GM23338 (cell line): ENCODE data around the gene OPRM1. TPM values are rescaled to one million over a fixed set of nuclear protein-coding genes. Genes with fewer than 3 reads are reported as not detected.

Experiments used
- ATAC-seq: fragments of 200-7000 bp; cut with Tn5 transposase; 3 replicates; pipeline ENCODE4 v1.9.1; 2020
- DNase-seq: peaks from one replicate; pipeline ENCODE4 v3.0.0-alpha.2; 2015; ENCODE audit warnings: low spot score
- H2AFZ ChIP-seq: fragments of 200-600 bp; sonication (generic); 2 replicates; pipeline ENCODE4 v1.8.0; 2016; ENCODE audit warnings: antibody characterized with exemption, mild to moderate bottlenecking, moderate library complexity
- H3F3A ChIP-seq: fragments of 200-600 bp; sonication (generic); replicated peaks from 2 replicates; pipeline ENCODE4 v1.8.0; 2017; ENCODE audit warnings: antibody characterized with exemption, mixed run types, low read depth
- H3K27ac ChIP-seq: fragments of 200-600 bp; sonication (generic); 2 replicates; pipeline ENCODE4 v1.6.1; 2016; ENCODE audit warnings: low read depth
- H3K27me3 ChIP-seq: fragments of 200-600 bp; sonication (generic); 2 replicates; pipeline ENCODE4 v1.8.0; 2016; ENCODE audit warnings: mild to moderate bottlenecking, mixed run types, moderate library complexity; ENCODE audit not compliant: insufficient read depth
- H3K36me3 ChIP-seq: fragments of 200-600 bp; sonication (generic); 2 replicates; pipeline ENCODE4 v1.8.0; 2016; ENCODE audit warnings: mild to moderate bottlenecking; ENCODE audit not compliant: insufficient read depth
- H3K4me1 ChIP-seq: fragments of 200-600 bp; sonication (generic); 2 replicates; pipeline ENCODE4 v1.8.0; 2016; ENCODE audit warnings: mild to moderate bottlenecking, moderate library complexity; ENCODE audit not compliant: insufficient read depth
- H3K4me2 ChIP-seq: fragments of 200-600 bp; sonication (generic); 2 replicates; pipeline ENCODE4 v1.7.1; 2017; ENCODE audit warnings: mixed run types
- H3K4me3 ChIP-seq: fragments of 200-600 bp; sonication (generic); 2 replicates; pipeline ENCODE4 v1.6.1; 2016; ENCODE audit warnings: mixed run types
- H3K79me2 ChIP-seq: fragments of 200-600 bp; sonication (generic); replicated peaks from 2 replicates; pipeline ENCODE4 v1.8.0; 2017; ENCODE audit warnings: mild to moderate bottlenecking; ENCODE audit not compliant: insufficient read depth
- H3K9me2 ChIP-seq: fragments of 200-600 bp; sonication (generic); 2 replicates; pipeline ENCODE4 v1.8.0; 2017; ENCODE audit not compliant: insufficient read depth
- H4K20me1 ChIP-seq: fragments of 200-600 bp; sonication (generic); replicated peaks from 2 replicates; pipeline ENCODE4 v1.8.0; 2017; ENCODE audit warnings: mild to moderate bottlenecking; ENCODE audit not compliant: insufficient read depth
- H3K27ac Mint-ChIP-seq: 2 replicates; pipeline ENCODE4 v1.8.0; 2020; ENCODE audit warnings: inconsistent platforms, mild to moderate bottlenecking, moderate library complexity, mixed read lengths
- H3K27me3 Mint-ChIP-seq: 3 replicates; pipeline ENCODE4 v1.8.0; 2022; ENCODE audit warnings: low read depth, mild to moderate bottlenecking, moderate library complexity, mixed read lengths, inconsistent platforms; ENCODE audit not compliant: insufficient read depth, poor library complexity
- H3K36me3 Mint-ChIP-seq: 3 replicates; pipeline ENCODE4 v1.8.0; 2021; ENCODE audit warnings: low read depth, mild to moderate bottlenecking, inconsistent platforms, moderate library complexity, mixed read lengths
- H3K4me1 Mint-ChIP-seq: 3 replicates; pipeline ENCODE4 v1.8.0; 2020; ENCODE audit warnings: mild to moderate bottlenecking, inconsistent platforms, mixed read lengths
- H3K4me3 Mint-ChIP-seq: 3 replicates; pipeline ENCODE4 v1.8.0; 2021; ENCODE audit warnings: moderate library complexity, mild to moderate bottlenecking, inconsistent platforms, mixed read lengths
- H3K9me3 Mint-ChIP-seq: 3 replicates; pipeline ENCODE4 v1.8.0; 2020; ENCODE audit warnings: moderate library complexity, mild to moderate bottlenecking, inconsistent platforms, mixed read lengths
- CREB1 ChIP-seq: fragments of 250-450 bp; sonication (Bioruptor Pico); IDR thresholded peaks from 2 replicates; pipeline ENCODE4 v1.5.0; 2020; ENCODE audit warnings: low read depth, mild to moderate bottlenecking, moderate library complexity
- JUNB ChIP-seq: IDR thresholded peaks from one replicate; pipeline ENCODE4 v1.6.1; 2016; ENCODE audit warnings: antibody characterized with exemption; ENCODE audit not compliant: unreplicated experiment
- NANOG ChIP-seq: IDR thresholded peaks from 2 replicates; pipeline ENCODE4 v1.6.1; 2016; ENCODE audit warnings: antibody characterized with exemption, borderline replicate concordance
- POLR2AphosphoS5 ChIP-seq: IDR thresholded peaks from 2 replicates; pipeline ENCODE4 v1.6.1; 2016; ENCODE audit warnings: antibody characterized with exemption, low read depth
- STAT1 ChIP-seq: IDR thresholded peaks from one replicate; pipeline ENCODE4 v1.6.1; 2016; ENCODE audit warnings: antibody characterized with exemption; ENCODE audit not compliant: unreplicated experiment
- ZNF114 ChIP-seq: fragments of 250-450 bp; sonication (Bioruptor Pico); IDR thresholded peaks from 2 replicates; pipeline ENCODE4 v1.5.0; 2020; ENCODE audit warnings: mild to moderate bottlenecking, moderate library complexity
- ZNF331 ChIP-seq: fragments of 250-450 bp; sonication (Bioruptor Pico); IDR thresholded peaks from 2 replicates; pipeline ENCODE4 v1.5.0; 2020; ENCODE audit warnings: low read depth, mild to moderate bottlenecking, moderate library complexity
- ZNF462 ChIP-seq: fragments of 250-450 bp; sonication (Bioruptor Pico); IDR thresholded peaks from 2 replicates; pipeline ENCODE4 v1.5.0; 2020; ENCODE audit warnings: mild to moderate bottlenecking, moderate library complexity
- polyA plus RNA-seq: library from polyadenylated mRNA; unstranded; fragments of >200 nt; fragmentation: Nextera tagmentation; extraction: Ambion mirVana; gene quantifications from 2 replicates; pipeline ENCODE4 v1.2.1, GENCODE V29; 2016
- total RNA-seq: library from RNA; depleted of rRNA; stranded (reverse); fragments of >200 nt; shearing (Covaris generic); gene quantifications from 2 replicates; pipeline ENCODE4 v1.2.3, GENCODE V29; 2014
- TF ChIP-seq, protein P1 (sequence below): IDR thresholded peaks from 2 replicates; pipeline ENCODE4 v1.6.1; 2016; ENCODE audit warnings: antibody characterized with exemption
- TF ChIP-seq, protein P2 (sequence below), 2 experiments: fragments of 200-600 bp in 1 of 2; sonication (generic) in 1 of 2; conservative IDR thresholded peaks; 2 replicates each; pipeline versions ENCODE4 v1.5.1 to v1.6.1; 2016 to 2017; ENCODE audit warnings: antibody characterized with exemption in 2 of 2, low read depth in 2 of 2, mild to moderate bottlenecking in 2 of 2, moderate library complexity in 1 of 2

The OPRM1 gene
- total and polyA plus RNA-seq, 2 experiments from 2014 or later = 0.52 TPM; not detected in 1

DNA sequence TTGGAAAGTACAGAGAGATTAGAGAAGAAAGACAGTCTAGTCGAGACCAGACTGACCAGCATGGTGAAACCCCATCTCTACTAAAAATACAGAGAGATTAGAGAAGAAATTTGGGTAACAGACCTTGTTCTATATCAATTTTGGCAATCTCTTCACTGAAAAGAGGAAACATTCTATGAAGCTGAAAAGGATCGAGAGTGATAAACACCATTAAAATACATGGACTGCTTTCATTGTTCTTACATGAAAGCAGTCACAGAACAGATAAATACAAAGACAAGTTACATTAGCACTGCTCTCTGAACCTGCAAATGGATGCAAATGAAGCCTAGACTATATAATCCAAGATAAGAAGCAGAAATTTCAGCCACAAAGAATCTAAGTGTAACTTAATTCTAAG, 8.4 kb upstream of the OPRM1 start (continued):
- TF ChIP-seq ZNF462 (CRISPR knock-in tag) = no peak
- no peak for TF ChIP-seq ZNF331
- no peak for TF ChIP-seq JUNB
- TF ChIP-seq NANOG = no peak
- no peak for TF ChIP-seq ZNF114 (CRISPR knock-in tag)
- TF ChIP-seq, protein P1, sequence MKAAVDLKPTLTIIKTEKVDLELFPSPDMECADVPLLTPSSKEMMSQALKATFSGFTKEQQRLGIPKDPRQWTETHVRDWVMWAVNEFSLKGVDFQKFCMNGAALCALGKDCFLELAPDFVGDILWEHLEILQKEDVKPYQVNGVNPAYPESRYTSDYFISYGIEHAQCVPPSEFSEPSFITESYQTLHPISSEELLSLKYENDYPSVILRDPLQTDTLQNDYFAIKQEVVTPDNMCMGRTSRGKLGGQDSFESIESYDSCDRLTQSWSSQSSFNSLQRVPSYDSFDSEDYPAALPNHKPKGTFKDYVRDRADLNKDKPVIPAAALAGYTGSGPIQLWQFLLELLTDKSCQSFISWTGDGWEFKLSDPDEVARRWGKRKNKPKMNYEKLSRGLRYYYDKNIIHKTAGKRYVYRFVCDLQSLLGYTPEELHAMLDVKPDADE = no peak
- no peak for TF ChIP-seq CREB1 (CRISPR knock-in tag)
- TF ChIP-seq STAT1 = no peak
- TF ChIP-seq POLR2AphosphoS5 = no peak

- ATAC-seq (no peak), DNase-seq (no peak)
- Histone ChIP-seq H3K4me1 (0 out of 2 replicates have a peak, but pooled peaks cover 3% of the 10 kb centered on the region), H4K20me1 (no peaks in the 10 kb centered on the region), H3K27me3 (peaks cover 17% of the 10 kb centered on the region), H3K4me2 (no peak overlapping the region), H3K4me3 (no peak overlapping the region), H3K27ac (no peak overlapping the region), H3F3A (no peaks in the 10 kb centered on the region), H3K36me3 (no peaks in the 10 kb centered on the region), H2AFZ (no peak overlapping the region), H3K79me2 (no peaks in the 10 kb centered on the region), H3K9me2 (no peaks in the 10 kb centered on the region)
- Mint-ChIP-seq H3K36me3 (no peaks in the 10 kb centered on the region), H3K9me3 (no peaks in the 10 kb centered on the region), H3K4me1 (peaks cover 10% of the 10 kb centered on the region), H3K27me3 (peaks cover 4% of the 10 kb centered on the region), H3K4me3 (no peak overlapping the region), H3K27ac (no peak overlapping the region)
- no peak for TF ChIP-seq ZNF114 (CRISPR knock-in tag)
- TF ChIP-seq, protein P2, sequence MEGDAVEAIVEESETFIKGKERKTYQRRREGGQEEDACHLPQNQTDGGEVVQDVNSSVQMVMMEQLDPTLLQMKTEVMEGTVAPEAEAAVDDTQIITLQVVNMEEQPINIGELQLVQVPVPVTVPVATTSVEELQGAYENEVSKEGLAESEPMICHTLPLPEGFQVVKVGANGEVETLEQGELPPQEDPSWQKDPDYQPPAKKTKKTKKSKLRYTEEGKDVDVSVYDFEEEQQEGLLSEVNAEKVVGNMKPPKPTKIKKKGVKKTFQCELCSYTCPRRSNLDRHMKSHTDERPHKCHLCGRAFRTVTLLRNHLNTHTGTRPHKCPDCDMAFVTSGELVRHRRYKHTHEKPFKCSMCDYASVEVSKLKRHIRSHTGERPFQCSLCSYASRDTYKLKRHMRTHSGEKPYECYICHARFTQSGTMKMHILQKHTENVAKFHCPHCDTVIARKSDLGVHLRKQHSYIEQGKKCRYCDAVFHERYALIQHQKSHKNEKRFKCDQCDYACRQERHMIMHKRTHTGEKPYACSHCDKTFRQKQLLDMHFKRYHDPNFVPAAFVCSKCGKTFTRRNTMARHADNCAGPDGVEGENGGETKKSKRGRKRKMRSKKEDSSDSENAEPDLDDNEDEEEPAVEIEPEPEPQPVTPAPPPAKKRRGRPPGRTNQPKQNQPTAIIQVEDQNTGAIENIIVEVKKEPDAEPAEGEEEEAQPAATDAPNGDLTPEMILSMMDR (conservative IDR thresholded peaks at IDR 0.05; ENCODE audit: low read depth in 2 of 2) = peak in 1 of 2 experiments; percentile 27; a peak in 2 of 4 replicates
Observed at GRCh38 chr6:154041001-154041400, 2.0 kb downstream of the OPRM1 start.
